KOPT-K1 (cell line): ENCODE measurements around the gene SPANXN3.
"Not testable (repeated sequence)": the region's sequence is repeated elsewhere in the genome, so short reads cannot be mapped to it uniquely, and the experiment has no call there.

ENCODE experiments used
- H3K27ac ChIP-seq: fragments of 200-600 bp; sonication (generic); 2 replicates; pipeline ENCODE4 v1.5.1; 2016; ENCODE audit warnings: antibody characterized with exemption, mild to moderate bottlenecking, low read depth, low read length; ENCODE audit not compliant: poor library complexity, severe bottlenecking
- H3K36me3 ChIP-seq: fragments of 200-600 bp; sonication (generic); 2 replicates; pipeline ENCODE4 v1.5.1; 2017; ENCODE audit warnings: antibody characterized with exemption, mild to moderate bottlenecking, low read length, moderate library complexity; ENCODE audit not compliant: insufficient read depth
- H3K9me3 ChIP-seq: fragments of 200-600 bp; sonication (generic); 2 replicates; pipeline ENCODE4 v1.5.1; 2017; ENCODE audit warnings: antibody characterized with exemption, low read length, mild to moderate bottlenecking; ENCODE audit not compliant: insufficient read depth, poor library complexity, severe bottlenecking

The SPANXN3 gene

DNA sequence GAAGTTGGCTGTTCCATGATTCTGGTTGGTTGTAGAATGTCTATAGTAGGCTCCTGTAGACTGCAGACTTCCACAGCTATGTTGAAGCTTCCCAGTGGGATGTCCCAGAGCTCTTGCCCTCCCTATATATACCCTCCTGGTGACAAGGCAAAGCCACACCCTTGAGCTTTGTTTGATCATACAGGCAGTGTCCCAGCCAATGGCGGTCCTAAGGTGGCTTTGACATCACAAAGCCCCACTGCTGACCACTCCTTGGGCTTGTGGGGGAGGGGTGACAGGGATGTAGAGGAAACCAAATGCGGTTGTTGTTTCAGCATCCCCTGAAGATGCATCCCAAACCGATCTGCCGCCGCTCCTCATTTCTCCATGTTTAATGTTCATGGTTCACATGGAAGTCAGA lies at the start of gene SPANXN3:
TSS of gene SPANXN3 (minus strand) at position 101 of the 400 bp plus-strand sequence. CDS start at position 17, 84 bp downstream.
- H3K27ac ChIP-seq, H3K36me3 ChIP-seq, H3K9me3 ChIP-seq: not testable (repeated sequence)

GRCh38 chrX:143536176-143536575 lies 18.9 kb upstream of the SPANXN3 start:
- H3K9me3 ChIP-seq = no peaks in the 10 kb centered on the region

GRCh38 chrX:143502196-143502595 lies 15.1 kb downstream of the SPANXN3 start:
- not testable (repeated sequence) for H3K36me3 ChIP-seq, H3K27ac ChIP-seq, H3K9me3 ChIP-seq

More at GRCh38 chrX:143536176-143536575, 18.9 kb upstream of the SPANXN3 start:
- H3K27ac ChIP-seq = no peak overlapping the region
- no peaks in the 10 kb centered on the region for H3K36me3 ChIP-seq

DNA sequence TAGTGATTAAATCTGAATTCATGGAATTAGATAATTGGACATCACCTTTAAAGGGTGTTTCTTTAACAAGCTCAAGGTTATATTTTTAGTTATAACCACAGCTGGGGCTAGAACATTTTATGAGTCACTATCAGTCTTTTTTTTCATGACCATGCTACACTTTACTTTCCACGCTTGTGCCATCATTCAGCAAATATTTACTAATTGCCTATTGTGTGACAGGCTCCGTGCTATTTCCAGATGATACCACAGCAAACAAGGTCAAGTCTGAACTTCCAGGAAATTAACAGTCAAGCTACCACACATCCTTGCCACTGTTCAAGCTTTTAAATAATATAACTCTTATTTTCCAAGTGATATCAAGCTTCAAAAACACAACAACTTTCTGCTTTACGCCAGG lies 16.5 kb downstream of the SPANXN3 start:
- Histone ChIP-seq H3K36me3 (no peaks in the 10 kb centered on the region), H3K27ac (no peak overlapping the region), H3K9me3 (no peaks in the 10 kb centered on the region)

GRCh38 chrX:143486105-143486504 lies 31.2 kb downstream of the SPANXN3 start:
- H3K27ac ChIP-seq = no peak overlapping the region
- no peaks in the 10 kb centered on the region for H3K36me3 ChIP-seq
- no peaks in the 10 kb centered on the region for H3K9me3 ChIP-seq

- H3K27ac ChIP-seq = no peak overlapping the region
- H3K9me3 ChIP-seq = no peaks in the 10 kb centered on the region
- no peaks in the 10 kb centered on the region for H3K36me3 ChIP-seq
Measured at GRCh38 chrX:143476751-143477150, 40.5 kb downstream of the SPANXN3 start.

GRCh38 chrX:143472347-143472938 lies 44.8 kb downstream of the SPANXN3 start:
- Histone ChIP-seq H3K36me3 (no peaks in the 10 kb centered on the region), H3K27ac (no peak overlapping the region), H3K9me3 (no peaks in the 10 kb centered on the region)

GRCh38 chrX:143466130-143466529 lies 51.1 kb downstream of the SPANXN3 start:
- Histone ChIP-seq H3K27ac (no peak overlapping the region), H3K36me3 (no peaks in the 10 kb centered on the region), H3K9me3 (no peaks in the 10 kb centered on the region)

- H3K9me3 ChIP-seq = no peaks in the 10 kb centered on the region
- no peaks in the 10 kb centered on the region for H3K36me3 ChIP-seq
- no peak overlapping the region for H3K27ac ChIP-seq
Measured at GRCh38 chrX:143462696-143463095, 54.6 kb downstream of the SPANXN3 start.

- no peaks in the 10 kb centered on the region for H3K36me3 ChIP-seq
- no peak overlapping the region for H3K27ac ChIP-seq
- no peaks in the 10 kb centered on the region for H3K9me3 ChIP-seq
Measured at GRCh38 chrX:143461606-143462005, 55.7 kb downstream of the SPANXN3 start.
